ENCODE measurements around the gene THEMIS2.

The THEMIS2 gene

DNA sequence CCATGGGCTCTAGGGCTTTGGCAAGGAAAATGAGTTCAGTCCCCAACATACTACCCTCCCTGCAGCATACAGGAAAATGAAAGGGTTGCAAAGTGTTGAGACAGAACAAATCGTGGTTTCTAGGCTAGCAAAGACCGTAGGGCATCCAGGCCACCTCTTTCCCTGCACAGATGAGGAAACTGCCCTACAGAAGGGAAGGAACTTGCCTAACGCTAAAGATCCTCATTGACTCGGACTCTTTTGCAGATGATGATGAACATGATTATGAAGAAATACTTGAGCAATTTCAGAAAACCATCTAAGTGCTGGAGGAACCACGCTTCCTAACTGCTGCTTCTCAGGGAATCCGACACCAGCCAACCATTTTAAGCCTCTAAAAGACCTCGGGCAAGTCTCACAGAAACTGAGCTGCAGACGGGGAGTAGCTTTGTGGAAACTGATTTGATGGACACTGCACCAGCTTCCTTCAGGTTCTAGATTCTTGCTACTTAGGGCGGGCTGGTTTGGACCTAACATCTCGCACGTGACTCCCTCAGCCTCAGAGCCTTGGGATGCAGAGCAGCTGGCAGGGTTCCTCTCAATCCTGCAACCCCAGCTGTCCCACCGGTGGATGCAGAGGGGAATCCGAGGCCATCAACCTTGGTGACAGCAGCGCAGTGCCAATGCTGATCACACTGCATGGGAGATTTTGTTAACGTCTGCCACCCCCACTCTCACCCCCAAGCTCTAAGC lies 13.4 kb downstream of the THEMIS2 start:
- no peak for DNase-seq (ENCODE audit: low read depth)

- no peak for DNase-seq (ENCODE audit: low read depth)
These were observed 14.0 kb downstream of the THEMIS2 start for GRCh38 chr1:27886353-27886679.

- no peak for DNase-seq (ENCODE audit: low read depth)
These were observed 14.4 kb downstream of the THEMIS2 start for GRCh38 chr1:27886744-27887143.

GRCh38 chr1:27887215-27888021 lies 15.1 kb downstream of the THEMIS2 start:
- no peak for DNase-seq (ENCODE audit: low read depth)

- no peak for DNase-seq (ENCODE audit: low read depth)
These were observed 17.2 kb downstream of the THEMIS2 start for GRCh38 chr1:27889506-27889905.

- DNase-seq (ENCODE audit: low read depth), result peak; percentile 39
These were observed 19.0 kb downstream of the THEMIS2 start for GRCh38 chr1:27891196-27891889.

DNA sequence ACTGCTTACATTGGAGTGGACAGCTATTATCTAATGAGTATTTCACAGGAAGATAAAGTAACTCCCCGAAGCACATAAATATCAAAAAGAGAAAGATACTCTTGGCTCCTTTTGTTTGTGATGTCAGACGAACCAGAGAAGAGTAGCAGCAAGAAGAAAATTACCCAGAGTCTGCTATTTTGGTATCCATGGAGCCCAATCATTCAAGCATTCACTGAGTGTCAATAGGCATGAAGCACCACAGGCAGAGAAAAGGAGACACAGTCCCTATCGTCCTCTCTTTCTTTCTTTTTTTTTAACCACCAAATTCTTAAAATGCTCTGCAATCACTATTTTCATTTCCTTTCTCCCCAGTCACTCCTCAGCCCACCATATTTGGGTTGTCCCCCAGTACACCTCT lies 22.2 kb downstream of the THEMIS2 start:
- DNase-seq (ENCODE audit: low read depth), result no peak

DNA sequence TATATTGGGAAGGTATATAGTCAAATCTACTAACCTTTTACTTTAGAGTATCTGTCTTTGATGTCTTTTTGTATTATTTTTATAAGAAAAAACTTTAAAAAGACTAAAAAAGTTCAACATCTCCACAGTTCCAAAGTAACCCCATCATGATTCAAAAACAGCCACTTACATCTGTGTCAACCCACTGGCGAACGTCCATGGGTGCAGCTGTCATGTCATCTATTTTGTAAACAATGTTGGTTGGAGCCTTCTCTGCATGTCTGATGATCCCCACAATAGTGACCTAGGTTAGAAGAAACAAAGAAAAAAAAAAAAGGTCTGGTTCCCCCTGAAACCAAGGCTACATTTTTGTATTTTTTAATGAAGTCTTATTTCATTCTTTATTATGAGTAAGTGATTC lies 34.4 kb downstream of the THEMIS2 start:
- DNase-seq (ENCODE audit: low read depth), result no peak

DNA sequence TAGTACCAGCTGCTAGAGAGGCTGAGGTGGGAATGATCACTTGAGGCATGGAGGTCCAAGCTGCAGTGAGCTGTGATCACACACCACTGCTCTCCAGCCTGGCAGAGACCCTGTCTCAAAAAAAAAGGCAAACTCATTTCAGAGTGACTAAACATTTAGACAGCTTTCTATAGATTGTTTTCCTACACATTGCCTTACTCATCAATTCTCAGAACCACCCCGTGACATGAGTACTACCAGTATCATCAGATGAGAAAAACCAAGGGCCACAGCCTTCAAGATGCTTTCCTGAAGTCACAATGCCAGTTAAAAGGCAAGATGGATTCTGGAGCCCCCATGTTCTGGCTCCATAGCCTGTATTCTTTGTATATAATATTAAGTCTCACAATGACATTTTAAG lies 40.1 kb downstream of the THEMIS2 start:
- DNase-seq (ENCODE audit: low read depth), result no peak

DNA sequence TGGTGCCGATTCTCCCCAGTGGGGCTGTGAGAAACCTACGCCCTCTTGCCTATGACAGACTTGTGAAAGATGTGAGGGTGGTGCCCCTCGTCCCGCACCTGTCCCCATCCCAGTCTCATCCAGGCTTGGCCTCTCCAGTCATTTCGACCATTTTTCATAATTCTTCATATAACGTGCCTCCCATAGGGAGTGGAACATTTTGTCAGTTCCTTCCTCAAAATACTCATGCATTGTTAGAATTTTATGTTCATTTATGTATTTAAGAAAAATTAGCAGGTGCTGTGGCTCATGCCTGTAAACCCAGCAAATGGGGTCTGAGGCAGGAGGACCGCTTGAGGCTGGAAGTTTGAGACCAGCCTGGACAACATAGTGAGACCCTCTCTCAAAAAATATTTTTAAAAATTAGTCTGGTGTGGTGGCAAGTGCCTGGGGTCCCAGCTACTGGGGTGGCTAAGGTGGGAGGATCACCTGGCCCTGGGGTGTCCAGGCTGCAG lies 42.8 kb downstream of the THEMIS2 start:
- DNase-seq (ENCODE audit: low read depth), result no peak

- DNase-seq (ENCODE audit: low read depth), result no peak
These were observed 49.9 kb downstream of the THEMIS2 start for GRCh38 chr1:27922272-27922671.

DNA sequence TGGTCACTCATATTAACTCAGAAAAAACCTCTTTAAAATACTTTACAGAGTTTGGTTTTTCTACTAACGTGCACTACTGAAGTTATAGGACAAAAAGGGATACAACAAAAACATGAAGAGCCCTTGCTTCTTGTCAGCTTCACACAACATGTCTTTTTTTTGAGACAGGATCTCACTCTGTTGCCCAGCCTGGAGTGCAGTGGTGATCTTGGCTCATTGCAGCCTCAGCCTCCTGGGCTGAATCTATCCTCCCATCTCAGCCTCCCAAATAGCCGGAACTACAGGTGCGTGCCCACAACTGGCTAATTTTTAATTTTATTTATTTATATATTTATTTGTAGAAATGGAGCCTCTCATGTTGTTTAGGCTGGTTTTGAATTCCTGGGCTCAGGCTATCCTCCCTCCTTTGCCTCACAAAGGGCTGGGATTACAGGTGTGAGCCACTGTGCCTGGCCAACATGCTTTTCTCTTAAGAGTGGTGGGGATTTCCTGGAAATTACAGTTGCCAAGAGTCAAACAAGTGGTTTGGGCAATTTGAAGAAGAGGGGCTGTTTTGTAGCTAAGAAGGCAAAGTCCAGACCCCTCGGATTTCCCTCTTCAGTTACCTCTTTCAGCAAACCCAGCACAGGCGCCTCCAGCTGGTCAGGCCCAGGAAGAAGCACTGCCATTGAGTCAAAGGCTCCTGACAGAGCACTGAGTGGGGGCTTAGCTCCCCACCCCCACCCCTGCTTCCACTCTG lies 56.0 kb downstream of the THEMIS2 start:
- DNase-seq (ENCODE audit: low read depth), result no peak

- DNase-seq (ENCODE audit: low read depth), result no peak
These were observed 58.8 kb downstream of the THEMIS2 start for GRCh38 chr1:27931184-27931583.

DNA sequence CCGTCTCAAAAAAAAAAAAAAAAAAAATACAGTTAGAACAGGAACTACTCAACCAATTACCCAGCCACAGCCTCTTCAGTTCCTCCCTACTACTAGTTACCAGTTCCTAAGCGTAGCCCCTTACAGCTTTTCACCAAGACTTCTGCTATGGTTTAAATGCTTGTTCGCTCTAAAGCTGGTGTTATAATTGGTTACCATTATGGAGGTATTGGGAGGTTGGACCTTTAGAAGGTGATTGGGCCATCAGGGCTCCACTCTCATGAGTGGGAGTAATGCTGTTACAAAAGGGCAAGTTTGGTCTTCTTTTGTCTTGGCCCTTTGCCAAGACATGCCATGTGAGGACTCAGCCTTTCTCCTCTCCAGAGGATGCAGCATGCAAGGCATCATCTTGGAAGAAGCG lies 59.4 kb downstream of the THEMIS2 start:
- DNase-seq (ENCODE audit: low read depth), result no peak

GRCh38 chr1:27934818-27935549 lies 62.6 kb downstream of the THEMIS2 start, which contains the start of gene SMPDL3B:
SMPDL3B (plus strand) TSS chr1:27935000; CDS start chr1:27935184, 184 bp downstream.
- DNase-seq (ENCODE audit: low read depth), result no peak

DNA sequence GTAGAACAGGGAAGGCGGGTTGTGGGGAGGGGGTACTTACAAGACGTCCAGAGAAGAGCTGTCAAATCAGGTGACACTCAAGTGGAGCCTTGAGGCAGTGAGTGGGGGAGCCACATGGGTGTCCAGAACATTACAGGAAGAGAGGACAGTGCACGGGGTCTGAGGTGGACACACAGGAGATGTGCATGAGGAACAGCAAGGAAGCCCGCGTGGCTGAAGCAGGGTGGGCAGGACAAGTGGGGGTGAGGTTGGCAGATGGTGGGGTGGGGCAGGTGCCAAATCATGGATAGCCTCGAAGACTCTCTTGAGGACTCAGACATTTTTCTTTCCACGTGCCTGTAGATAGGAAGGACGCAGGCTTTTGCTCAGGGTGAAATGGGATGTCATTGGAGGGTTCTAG lies 63.4 kb downstream of the THEMIS2 start:
- DNase-seq (ENCODE audit: low read depth), result no peak
